Measurements from ENCODE around the gene DEFB128. TPM values are rescaled to one million over a fixed set of nuclear protein-coding genes. Genes with fewer than 3 reads are reported as not detected.

Gene DEFB128
- total and polyA plus RNA-seq, 3 donors from 2014 or later: not detected

- DNase-seq: no peak
- intact Hi-C loops (cut with DNase I; ENCODE audit: low total_unique reads): no loop called here
- H3K36me3 ChIP-seq (ENCODE audit: low read depth, missing control alignments): no peaks in the 10 kb centered on the region
- no peak overlapping the region for H3K4me3 ChIP-seq
- H3K4me1 ChIP-seq: no peaks in the 10 kb centered on the region
- WGBS, 2 donors: 70 to 77% methylated on average over 4 of the region's 4 CpGs
- TF ChIP-seq CTCF (IDR thresholded peaks at IDR 0.05) (no peak), POLR2A (IDR thresholded peaks at IDR 0.05) (no peak)
- no peak overlapping the region for H3K27ac ChIP-seq
- H3K9me3 ChIP-seq: no peaks in the 10 kb centered on the region
- no peaks in the 10 kb centered on the region for H3K27me3 ChIP-seq
These were observed 10.5 kb upstream of the DEFB128 start for GRCh38 chr20:199996-200395.

DNA sequence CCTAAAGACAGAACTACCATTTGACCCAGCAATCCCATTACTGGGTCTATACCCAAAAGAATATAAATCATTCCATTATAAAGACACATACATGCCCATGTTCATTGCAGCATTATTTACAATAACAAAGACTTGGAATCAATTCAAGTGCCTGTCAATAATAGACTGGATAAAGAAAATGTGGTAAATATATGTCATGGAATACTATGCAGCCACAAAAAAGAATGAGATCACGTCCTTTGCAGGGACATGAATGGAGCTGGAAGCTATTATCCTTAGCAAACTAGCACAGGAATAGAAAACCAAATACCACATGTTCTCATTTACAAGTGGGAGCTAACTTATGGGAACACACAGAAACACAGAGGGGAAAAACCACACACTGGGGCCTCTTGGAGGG is 8.7 kb upstream of the DEFB128 start:
- H3K9me3 ChIP-seq: no peaks in the 10 kb centered on the region
- intact Hi-C loops (cut with DNase I; ENCODE audit: low total_unique reads): no loop called here
- H3K4me1 ChIP-seq: no peaks in the 10 kb centered on the region
- whole genome bisulfite sequencing, 2 donors: 93 to 96% methylated on average over 1 of the region's 1 CpG
- DNase-seq: no peak
- H3K27ac ChIP-seq: no peak overlapping the region
- H3K4me3 ChIP-seq: no peak overlapping the region
- no peaks in the 10 kb centered on the region for H3K36me3 ChIP-seq (ENCODE audit: low read depth, missing control alignments)
- TF ChIP-seq CTCF (IDR thresholded peaks at IDR 0.05) (no peak), POLR2A (IDR thresholded peaks at IDR 0.05) (no peak)
- H3K27me3 ChIP-seq: no peaks in the 10 kb centered on the region

- TF ChIP-seq POLR2A (IDR thresholded peaks at IDR 0.05) (no peak), CTCF (IDR thresholded peaks at IDR 0.05) (no peak)
- intact Hi-C loops (cut with DNase I; ENCODE audit: low total_unique reads): no loop called here
- H3K36me3 ChIP-seq (ENCODE audit: low read depth, missing control alignments): no peaks in the 10 kb centered on the region
- no peak overlapping the region for H3K27ac ChIP-seq
- no peaks in the 10 kb centered on the region for H3K4me1 ChIP-seq
- no peaks in the 10 kb centered on the region for H3K27me3 ChIP-seq
- H3K9me3 ChIP-seq: no peaks in the 10 kb centered on the region
- WGBS, 2 donors: 47 to 55% methylated on average over 2 of the region's 2 CpGs
- no peak for DNase-seq
- H3K4me3 ChIP-seq: no peak overlapping the region
These were observed 1.8 kb downstream of the DEFB128 start for GRCh38 chr20:187733-188132.

DNA sequence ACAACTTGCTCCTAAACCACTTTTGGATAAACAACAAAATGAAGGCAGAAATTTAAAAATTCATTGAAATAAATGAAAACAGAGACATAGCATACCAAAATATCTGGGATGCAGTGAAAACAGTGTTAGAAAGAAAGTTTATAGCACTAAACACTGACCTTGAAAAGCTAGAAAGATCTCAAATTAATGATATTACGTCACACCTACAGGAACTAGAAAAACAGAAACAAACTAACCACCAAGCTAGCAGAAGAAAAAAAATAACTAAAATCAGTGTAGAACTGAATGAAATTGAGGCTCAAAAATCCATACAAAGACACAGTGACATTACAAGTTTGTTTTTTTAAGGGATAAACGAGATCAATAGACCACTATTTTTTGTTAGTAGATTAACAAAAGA is 5.2 kb downstream of the DEFB128 start:
- Histone ChIP-seq H3K4me1 (no peaks in the 10 kb centered on the region), H3K27me3 (no peaks in the 10 kb centered on the region), H3K9me3 (no peaks in the 10 kb centered on the region), H3K36me3 (ENCODE audit: low read depth, missing control alignments) (no peaks in the 10 kb centered on the region), H3K27ac (no peak overlapping the region), H3K4me3 (no peak overlapping the region)
- 44 to 59% methylated on average over 2 of the region's 2 CpGs for WGBS, 2 donors
- no peak for TF ChIP-seq CTCF (IDR thresholded peaks at IDR 0.05)
- no peak for TF ChIP-seq POLR2A (IDR thresholded peaks at IDR 0.05)
- no peak for DNase-seq
- intact Hi-C loops (cut with DNase I; ENCODE audit: low total_unique reads): no loop called here

DNA sequence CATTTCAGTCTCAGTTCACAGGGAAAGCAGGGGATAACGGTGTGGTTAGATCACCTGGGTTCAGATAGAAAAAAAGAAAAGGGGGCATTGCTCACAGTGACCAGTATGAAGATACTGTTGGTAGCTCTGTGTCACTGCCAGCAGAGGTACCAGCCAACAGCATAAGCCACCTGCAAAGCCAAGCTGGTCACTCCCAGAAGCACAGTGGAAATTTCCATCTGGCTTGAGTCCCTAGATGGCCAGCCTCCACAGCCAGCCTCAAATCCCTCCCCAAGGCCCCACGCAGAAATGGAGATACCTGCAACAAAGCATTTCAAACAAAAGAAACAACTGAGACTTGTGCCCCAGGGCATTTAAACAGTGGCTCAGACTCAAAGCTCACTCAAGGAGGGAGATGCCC is 20.6 kb downstream of the DEFB128 start:
- WGBS, 2 donors: 64 to 83% methylated on average over 2 of the region's 2 CpGs
- Histone ChIP-seq H3K4me1 (no peaks in the 10 kb centered on the region), H3K27ac (no peak overlapping the region), H3K4me3 (no peak overlapping the region), H3K36me3 (ENCODE audit: low read depth, missing control alignments) (no peaks in the 10 kb centered on the region), H3K9me3 (no peaks in the 10 kb centered on the region), H3K27me3 (no peaks in the 10 kb centered on the region)
- TF ChIP-seq POLR2A (IDR thresholded peaks at IDR 0.05) (no peak), CTCF (IDR thresholded peaks at IDR 0.05) (no peak)
- no peak for DNase-seq
- intact Hi-C loops (cut with DNase I; ENCODE audit: low total_unique reads): no loop called here

Data from testis (tissue), 3 donors.